MM.1S (cell line): ENCODE measurements around the gene RWDD2A.

Experiments
- EZH2 ChIP-seq: fragments of 300-600 bp; sonication (generic); optimal IDR thresholded peaks from 2 replicates; pipeline ENCODE3; 2017; ENCODE audit warnings: low read depth, mild to moderate bottlenecking, antibody characterized with exemption, low read length, mixed read lengths
- EZH2phosphoT487 ChIP-seq: fragments of 300-600 bp; sonication (generic); IDR thresholded peaks from 2 replicates; pipeline ENCODE4 v1.6.1; 2018; ENCODE audit warnings: antibody characterized with exemption, low read length
- TF ChIP-seq, protein P1 (sequence below): fragments of 300-600 bp; sonication (generic); IDR thresholded peaks from 2 replicates; pipeline ENCODE4 v1.5.1; 2016; ENCODE audit warnings: antibody characterized with exemption, low read length, mixed read lengths

DNA sequence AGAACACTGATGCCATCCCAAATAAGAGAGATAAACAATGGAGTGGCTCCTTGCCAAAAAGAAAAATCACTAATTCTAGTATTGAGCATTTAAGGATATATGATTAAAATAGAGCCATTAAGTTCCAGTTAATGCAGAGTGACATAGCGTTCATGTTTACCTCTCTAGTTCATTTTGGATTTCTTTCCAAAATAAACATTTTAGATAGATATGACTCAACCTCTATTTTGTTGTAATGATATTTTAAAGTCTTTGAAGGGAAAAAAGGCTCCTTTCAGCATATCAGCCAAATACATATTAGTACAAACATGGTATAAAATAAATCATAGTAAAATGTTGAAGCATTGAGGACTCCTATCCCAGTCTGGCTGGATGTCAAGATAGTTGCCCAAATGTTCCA, 33.4 kb downstream of the RWDD2A start:
- TF ChIP-seq, protein P1, sequence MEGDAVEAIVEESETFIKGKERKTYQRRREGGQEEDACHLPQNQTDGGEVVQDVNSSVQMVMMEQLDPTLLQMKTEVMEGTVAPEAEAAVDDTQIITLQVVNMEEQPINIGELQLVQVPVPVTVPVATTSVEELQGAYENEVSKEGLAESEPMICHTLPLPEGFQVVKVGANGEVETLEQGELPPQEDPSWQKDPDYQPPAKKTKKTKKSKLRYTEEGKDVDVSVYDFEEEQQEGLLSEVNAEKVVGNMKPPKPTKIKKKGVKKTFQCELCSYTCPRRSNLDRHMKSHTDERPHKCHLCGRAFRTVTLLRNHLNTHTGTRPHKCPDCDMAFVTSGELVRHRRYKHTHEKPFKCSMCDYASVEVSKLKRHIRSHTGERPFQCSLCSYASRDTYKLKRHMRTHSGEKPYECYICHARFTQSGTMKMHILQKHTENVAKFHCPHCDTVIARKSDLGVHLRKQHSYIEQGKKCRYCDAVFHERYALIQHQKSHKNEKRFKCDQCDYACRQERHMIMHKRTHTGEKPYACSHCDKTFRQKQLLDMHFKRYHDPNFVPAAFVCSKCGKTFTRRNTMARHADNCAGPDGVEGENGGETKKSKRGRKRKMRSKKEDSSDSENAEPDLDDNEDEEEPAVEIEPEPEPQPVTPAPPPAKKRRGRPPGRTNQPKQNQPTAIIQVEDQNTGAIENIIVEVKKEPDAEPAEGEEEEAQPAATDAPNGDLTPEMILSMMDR, result no peak
- TF ChIP-seq EZH2 (no peak), EZH2phosphoT487 (no peak)
